Colon (tissue), 2 donors: Measurements from ENCODE around the gene BMX.

Experiments used
- FAIRE-seq: peaks from 2 replicates; lab custom pipeline; 2012; peaks lifted over from hg19 to GRCh38; lab: Jason Lieb, UNC
- donor health status: control.
- donor health status: control.

The BMX gene

DNA sequence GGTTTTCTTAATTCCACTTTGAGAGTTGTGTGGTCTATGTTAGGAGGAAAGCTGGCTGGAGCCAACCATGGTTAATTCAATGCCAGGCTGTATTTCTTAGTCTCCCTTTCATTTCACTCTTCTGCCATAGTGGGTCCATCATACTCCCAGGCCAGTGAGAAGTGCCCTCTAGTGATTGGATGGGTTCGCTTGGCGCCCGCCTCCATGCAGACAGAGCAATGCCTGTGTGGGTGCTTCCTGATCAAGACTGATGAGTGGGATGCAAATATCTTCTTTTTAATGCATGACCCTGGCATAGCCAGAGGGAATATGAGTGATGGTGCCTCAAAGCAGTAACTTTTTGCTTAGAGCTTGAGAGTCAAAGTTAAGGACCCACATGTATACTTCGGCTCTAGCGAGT lies 6.4 kb downstream of the BMX start:
- no peak for FAIRE-seq

DNA sequence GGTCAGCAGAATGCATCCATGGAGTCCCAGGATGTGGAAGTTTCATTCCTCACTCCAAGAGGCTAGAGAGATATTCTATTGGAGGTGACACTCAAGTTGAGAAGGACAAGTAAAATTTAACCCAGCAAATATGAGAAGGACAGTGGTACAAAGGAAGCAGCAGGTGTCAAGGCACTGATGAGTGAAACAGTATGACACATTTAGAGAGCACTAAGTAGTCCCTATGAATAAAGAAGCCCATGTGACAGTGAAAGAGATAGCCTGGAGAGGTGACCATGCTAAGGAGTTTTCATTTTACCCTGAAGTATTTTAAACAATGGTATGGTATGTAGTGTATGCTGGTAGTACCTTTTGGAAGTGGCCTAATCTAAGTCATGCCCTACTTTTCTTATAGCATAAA lies 9.2 kb downstream of the BMX start:
- FAIRE-seq, result no peak

DNA sequence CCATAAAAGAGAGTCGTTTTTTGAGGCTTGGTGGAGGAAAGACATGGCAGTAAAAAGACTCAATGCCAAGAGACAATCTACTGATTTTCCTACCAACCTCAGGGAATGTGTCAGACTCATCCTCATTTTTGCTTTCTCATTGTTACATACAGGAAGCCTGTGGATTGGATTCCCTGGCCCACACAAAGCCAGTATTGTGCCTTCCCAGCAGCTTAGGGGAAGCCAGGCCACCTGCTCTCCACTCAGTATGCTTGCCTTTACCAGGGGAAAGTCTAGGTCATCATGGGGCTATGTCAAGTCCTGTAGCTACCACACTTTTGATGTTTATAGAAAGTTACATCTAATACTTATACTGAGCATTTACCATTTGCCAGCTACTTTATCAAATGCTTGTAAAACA lies 11.0 kb downstream of the BMX start:
- FAIRE-seq, result no peak

DNA sequence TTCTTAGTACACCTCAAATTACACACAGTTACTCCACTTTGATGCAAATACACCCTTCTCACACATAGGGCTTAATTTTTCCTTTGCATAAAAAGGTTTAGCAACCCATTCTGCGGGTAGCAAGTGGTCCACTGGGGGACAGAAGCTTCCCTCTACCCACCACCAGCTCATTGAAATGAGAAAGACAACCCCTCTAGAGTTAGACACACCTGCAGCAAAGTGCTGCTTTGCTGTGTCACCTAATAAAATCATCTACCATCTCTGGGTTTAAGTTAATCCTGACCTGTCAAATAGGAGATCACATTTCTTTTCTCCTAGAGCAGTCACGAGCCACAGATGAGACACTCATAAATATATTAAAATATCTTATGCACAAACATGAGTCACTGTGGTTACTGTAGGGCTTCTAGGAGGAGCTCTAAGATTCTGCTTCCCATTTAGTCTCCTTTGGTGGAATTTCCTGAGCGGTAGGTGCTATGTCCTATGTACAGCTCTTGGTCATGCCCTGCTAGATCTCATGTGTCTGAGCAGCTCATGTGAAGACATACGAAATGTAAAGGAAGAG lies 11.9 kb downstream of the BMX start:
- FAIRE-seq, result no peak

DNA sequence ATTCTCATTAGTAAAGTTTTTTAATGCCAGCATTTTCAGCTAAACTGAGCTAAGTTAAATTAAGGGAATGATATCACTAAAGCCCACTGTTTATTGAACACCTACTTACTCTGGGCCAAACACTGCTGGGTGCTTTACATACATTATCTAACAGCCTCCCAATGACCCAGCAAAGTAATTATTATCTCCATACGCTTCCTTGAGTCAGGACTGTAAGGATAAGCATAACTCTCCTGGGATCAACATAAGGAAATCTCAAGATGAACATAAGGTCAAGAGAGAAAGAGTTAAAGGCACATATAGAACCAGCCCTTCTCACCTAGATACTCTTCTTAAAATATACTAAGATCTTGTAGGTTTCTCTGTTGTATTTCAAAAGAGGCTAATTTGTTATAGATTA lies 13.7 kb downstream of the BMX start:
- no peak for FAIRE-seq

DNA sequence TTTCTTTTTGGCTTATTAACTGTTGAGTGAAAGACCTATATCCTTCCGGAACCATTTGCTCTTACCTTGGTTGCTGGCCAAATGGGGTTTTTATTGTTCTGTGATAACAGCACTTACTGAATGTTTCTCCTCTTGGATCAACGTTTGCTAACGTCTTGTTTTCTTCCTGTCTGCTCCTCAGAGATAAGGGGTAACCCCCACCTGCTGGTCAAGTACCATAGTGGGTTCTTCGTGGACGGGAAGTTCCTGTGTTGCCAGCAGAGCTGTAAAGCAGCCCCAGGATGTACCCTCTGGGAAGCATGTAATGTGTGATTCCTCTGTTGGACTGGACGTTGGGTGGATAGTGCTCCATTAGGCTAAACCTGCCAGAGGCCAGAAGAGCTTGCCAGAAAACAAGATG lies 15.3 kb downstream of the BMX start:
- no peak for FAIRE-seq

DNA sequence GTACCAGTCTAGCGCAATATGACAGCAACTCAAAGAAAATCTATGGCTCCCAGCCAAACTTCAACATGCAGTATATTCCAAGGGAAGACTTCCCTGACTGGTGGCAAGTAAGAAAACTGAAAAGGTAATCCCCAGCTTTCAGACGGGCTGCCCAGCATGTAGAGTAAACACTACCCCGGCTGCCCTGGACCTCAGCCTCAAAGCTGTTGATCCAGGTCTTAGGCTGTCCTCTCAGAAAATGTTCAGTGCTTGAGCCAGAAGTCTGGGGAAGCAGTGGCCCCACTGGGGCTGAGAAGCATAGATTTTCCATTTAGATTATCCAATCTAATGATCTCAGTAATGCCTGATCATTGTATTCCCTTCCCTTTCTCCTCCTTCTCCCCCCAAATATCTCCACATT lies 21.9 kb downstream of the BMX start:
- no peak for FAIRE-seq

DNA sequence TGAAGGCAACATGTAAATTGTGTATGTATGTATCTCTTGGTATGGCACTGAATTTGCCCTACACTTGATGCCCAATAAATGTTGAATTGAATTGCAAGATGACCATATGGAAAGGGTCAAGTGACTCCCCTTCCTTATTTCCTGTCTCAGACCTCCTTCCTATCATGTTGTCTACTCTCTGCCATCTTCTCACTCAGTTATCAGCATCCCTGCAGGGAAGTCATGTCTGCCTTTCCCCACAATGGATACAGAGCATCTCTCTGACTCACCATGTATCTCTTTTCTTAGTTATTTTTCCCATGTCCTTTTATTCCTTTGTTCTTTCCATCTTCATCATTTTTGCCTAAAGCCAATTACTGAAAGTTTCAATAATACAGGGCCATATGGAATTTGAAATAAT lies 22.5 kb downstream of the BMX start:
- FAIRE-seq, result no peak

DNA sequence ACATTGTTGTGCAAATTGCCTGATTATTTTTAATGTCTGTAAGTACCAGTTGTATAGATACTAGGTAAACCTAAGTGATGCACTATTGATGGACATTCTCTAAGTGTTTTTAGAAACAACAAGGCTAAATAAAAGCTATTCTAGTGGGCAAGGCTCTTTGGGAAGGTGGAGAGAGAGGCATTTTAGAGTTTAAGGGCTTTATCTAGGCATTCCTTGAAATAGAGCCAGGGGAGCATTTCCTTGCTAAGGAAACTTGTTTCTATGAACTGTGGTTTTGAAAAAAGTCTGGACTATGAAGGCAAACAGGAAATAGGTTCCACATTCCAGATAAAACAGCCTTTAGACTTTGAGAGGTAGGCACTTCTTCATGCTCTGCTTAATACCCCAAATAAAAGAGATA lies 23.8 kb downstream of the BMX start:
- peak; percentile 21 for FAIRE-seq

DNA sequence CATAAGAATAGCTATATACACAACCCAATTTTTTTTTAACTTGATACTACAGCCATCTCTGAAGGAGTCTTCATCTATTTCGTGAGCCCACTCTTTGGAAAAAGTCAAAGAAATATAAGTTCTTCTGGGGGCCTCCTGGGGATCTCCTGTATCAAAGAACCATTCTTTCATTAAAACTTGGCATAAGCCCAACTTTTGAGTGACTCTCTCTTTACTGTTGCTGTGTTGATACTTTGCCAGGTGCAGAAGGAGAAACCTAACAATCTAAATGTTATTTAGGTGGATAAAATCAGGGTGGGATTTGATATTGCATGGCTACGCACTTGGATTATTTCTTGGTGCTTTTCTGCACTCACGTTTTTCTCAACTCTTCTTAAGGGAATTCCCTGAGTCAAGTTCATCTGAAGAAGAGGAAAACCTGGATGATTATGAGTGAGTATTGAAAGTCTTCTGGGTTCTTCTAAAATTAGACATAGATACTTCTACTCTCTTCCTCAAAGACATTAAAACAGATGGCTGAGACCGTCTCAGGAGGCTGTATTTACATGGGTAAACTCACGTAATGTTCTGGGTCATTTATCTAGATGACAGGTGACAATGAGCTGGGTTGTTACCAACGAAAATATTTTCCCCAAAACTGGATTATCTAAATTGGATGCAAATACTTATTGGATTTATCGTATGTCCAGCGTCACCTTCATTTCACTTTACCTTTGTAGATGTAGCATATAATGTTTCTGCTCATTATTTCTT lies 25.2 kb downstream of the BMX start:
- FAIRE-seq, result peak; percentile 28

DNA sequence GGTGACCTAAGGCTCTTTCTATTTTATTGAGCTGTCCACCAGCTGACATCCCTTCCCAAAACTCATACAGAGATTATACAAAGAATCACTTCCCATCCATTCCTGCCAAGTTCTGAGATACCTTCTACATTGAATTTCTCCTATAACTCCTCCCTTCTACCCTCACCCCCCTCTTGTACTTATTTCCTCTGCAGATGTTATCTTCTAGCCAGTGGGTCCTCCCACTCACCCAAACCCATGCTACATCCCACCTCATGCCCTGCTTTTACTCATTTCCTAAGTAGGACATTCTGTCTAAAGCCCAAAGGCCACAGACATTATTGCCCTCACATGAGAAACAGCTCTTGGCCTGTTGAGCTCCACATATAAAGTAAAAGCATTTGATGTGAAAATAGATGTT lies 28.6 kb downstream of the BMX start:
- FAIRE-seq, result no peak

DNA sequence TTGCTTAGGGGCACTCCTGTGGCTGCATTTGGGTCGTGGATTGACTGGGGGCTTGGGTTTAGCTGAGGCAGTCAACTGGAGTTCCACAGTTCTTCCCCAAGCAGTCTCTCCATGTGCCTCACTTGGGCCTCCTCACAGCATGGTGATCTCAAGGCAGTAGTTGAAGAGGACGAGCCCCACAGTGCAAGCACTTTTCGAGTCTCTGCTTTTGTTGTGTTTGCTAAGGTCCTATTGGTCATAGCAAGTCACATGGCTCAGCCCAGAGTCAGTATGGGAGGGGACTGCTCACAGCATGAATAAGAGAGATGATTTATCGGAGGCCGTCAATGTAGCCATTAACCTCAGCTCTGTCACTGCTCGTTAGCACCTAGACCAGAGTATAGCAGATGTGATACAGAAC lies 29.7 kb downstream of the BMX start:
- FAIRE-seq, result no peak

DNA sequence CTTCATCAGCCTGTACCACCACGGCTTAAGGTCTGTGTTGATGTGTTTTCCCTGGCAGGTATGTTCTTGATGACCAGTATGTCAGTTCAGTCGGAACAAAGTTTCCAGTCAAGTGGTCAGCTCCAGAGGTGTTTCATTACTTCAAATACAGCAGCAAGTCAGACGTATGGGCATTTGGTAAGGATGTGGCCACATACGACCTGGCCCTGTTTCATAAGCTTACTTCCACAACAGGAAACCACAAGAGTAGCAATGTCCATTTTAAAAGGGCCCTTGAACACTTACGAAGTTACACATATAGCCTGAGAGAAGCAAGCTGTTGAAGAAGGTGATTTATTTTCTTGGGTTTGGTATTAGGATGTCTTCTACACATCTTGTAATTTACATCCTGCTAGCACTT lies 46.1 kb downstream of the BMX start:
- FAIRE-seq, result no peak

DNA sequence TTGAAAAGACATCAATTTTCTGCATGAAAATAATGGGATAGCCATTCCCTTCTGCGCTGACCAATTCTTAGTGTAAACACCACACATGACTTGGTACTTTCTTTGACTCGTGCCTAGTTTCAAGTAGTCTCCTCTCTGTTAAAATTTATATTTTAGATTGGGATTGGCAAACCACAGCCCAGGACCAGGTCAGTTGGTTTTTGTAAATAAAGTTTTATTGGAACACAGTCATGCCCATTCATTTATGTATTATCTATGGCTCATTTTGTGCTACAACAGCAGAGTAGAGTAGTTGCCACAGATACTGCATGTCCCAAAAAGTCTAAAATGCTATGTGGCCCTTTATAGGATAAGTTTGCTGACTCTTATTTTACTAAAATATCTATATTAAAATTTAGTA lies 46.7 kb downstream of the BMX start:
- peak; percentile 72 for FAIRE-seq

DNA sequence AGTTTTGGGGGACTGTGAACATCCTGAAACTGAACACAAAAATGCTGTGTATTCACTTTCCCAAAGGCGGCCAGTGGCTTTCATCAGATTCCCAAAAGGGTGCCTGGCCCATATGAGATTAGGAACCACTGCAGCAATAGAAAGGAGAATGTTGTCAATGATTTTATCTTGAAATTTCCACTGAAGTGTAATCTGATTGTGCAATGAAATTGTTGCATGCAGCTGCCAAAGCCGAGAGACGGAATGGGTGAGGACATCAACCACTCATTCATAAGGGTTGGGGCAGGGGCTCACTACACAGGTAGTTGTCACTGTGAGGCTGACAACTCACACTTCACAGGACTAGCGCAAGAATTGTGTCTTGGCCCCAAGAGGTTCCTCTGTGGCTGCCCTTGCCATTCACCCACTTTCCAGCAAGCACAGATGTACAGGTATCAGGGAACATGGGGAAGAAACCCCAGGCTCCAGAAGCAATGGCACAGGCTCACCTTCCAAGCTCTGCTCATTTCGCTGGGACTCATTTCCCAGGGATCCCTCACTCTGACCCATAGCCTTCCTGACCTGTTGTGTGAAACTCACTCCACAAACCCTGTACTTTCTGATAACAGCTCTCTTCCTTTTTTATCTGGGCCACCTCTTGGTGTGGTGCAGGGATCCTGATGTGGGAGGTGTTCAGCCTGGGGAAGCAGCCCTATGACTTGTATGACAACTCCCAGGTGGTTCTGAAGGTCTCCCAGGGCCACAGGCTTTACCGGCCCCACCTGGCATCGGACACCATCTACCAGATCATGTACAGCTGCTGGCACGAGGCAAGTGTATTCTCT lies 48.8 kb downstream of the BMX start:
- no peak for FAIRE-seq

DNA sequence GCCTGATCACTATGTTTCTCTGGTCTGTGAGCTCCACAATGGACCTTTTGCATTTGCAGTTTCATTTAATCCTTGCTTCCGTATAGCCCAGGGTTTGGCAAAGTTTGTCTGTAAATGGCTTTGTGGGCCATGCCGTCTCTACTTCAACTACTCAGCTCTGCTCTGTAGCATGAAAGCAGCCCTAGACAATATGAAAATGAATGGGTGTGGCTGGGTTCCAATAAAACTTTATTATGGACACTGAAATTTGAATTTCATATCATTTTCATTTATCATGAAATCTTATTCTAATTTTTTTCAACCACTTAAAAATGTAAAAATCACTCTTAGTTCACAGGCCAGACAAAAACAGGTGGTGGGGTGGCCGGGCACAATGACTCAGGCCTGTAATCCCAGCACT lies 58.6 kb downstream of the BMX start:
- FAIRE-seq, result no peak

DNA sequence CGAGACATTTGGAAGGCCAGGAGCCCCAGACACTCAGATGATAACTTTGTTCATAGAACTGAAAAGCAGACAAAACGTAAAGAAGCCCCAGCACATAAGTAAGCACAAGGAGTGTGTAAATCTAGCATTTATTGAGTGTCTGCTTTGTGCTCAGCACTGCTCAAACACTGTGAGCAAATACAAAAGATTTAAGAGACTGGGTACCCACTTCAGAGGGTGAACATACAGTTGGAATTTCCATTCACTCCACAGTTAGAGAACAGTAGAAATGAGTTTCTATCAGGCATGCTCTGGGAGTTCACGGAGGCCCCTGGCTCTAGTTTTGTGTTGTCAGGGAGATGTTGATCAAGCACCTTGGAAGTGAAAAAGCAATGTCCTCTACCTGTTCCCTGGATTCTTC lies 60.3 kb downstream of the BMX start:
- no peak for FAIRE-seq

DNA sequence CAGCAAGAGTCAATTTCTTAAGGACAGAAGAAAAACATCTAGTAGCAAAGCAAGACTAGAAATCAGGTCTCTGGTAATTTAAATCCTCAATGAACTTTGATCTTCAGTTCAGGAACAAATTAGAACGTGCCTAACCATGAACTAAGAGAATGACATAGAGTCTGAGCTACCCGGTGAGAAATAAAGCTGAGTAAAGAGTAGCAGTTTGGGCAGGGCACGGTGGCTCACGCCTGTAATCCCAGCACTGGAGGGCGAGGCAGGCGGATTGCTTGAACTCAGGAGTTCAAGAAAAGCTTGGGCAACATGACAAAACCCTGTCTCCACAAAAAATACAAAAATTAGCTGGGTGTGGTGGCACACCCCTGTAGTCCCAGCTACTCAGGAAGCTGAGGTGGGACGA lies 62.4 kb downstream of the BMX start:
- FAIRE-seq, result peak; percentile 18

DNA sequence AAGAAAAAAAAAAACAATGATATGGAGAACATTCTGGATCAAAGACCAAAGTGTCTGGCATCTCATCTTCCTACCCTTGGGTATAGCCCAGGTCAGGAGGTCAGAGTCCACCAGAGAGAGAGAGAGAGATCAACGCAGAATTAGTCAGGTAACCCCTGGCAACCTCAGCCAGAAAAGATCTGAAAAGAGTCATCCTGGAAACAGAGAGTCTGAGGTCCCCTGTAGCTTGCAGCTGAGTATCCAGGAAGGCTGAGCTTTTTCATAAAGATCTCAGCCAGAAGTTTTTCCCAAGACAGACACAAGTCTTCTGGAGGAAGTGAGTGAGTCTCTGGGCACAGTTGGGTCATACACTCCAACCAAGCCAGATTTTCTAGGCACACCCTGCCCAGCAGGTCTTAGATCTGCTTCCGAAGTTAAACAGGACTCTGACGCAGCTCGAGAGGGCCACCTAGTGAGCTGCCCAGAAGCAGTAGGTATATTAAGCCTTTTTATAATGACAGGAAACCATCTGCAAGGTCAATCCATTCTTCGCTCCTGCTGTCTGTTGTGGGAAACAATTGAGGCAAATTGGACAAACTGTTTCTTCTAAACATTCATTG lies 64.5 kb downstream of the BMX start:
- peak; percentile 36 for FAIRE-seq

DNA sequence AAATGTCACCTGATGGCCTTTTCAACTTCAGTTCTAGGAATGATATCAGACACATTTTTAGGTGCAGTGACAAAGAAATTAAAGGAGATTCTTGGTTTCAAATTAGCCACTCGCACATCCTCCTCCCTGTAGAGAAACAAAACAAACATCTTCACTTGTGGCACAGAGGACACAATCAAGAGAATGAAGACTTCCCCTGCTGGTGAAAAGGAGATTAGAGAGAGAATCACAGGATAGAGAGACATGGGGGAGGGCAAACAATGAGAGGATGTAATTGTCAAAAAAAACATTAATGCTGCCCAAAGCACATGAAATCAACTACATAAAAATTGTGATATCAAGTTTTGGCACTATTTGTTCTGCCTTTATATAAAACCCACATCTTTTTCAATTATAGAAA lies 65.6 kb downstream of the BMX start:
- no peak for FAIRE-seq

DNA sequence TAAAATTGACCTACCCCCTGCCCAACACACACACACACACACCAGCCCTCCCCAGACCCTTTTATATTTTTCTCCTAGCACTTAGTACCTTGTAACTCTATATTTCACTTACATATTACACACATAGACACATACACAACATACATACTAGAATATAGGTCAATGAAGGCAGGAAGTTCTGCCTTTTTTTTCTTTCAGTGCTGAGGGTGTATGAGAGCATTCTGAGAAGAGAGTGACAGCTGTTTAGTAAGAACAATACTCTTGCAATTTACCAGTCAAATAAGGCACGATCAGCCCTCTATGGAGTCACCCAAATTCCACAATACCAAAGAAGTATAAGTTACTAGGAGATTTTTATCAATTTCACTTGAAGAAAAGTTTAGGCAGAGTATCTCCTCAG lies 66.7 kb downstream of the BMX start:
- no peak for FAIRE-seq

DNA sequence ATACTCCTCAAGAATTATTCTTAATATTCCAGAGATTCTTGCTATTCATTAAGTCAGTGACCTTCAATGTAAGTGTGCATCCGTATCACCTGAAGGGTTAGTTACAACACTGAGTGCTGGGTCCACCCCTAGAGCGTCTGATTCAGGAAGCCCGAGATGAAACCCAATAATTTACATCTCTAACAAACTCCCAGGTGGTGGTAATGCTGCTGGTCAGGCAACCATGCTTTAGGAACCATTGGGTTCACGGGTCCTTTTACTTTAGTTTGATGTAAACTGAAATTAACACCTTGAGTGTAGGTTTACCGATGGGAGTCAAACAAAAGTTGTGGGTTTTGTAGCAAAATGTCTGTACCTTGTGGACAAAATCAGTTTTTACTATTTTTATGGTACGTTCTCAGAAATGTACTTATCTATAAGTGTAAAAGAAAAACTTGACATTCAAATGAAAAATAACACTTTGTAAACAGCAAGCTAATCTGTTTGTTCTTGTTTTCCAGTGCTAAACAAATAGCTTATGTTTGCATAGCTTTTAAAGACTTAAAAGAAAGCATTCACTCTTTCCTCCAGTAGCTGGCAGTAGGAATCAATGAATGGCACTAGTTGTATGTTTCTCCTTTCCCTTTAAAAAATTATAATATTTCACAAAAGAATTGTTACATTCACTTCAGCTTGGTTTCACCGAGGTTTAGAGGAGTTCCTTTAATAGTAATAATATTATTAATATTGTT lies 67.4 kb downstream of the BMX start:
- FAIRE-seq, result peak; percentile 49
